RWPE1 (cell line): Measurements from ENCODE around the gene EYA4.

Experiments
- CTCF ChIA-PET: fragments of 350-600 bp; sonication (Branson Sonifier 250); formaldehyde crosslinking; extraction: SDS; loops from one replicate; lab custom pipeline; 2021; lab: Yijun Ruan, JAX
- POLR2A ChIA-PET: fragments of 400-600 bp; formaldehyde crosslinking; extraction: SDS; loops from one replicate; lab custom pipeline; 2020; ENCODE audit warnings: antibody characterized with exemption; ENCODE audit not compliant: low non-redundant PET; lab: Yijun Ruan, JAX
- DNase-seq: peaks from one replicate; pipeline ENCODE4 v3.0.0; 2012; ENCODE audit warnings: low spot score
- H3K27ac ChIP-seq: fragments of 450-650 bp; 2 replicates; pipeline ENCODE4 v1.5.1; 2017
- TF ChIP-seq, protein P1 (sequence below): fragments of 450-650 bp; conservative IDR thresholded peaks from 2 replicates; pipeline ENCODE4 v1.5.1; 2017; ENCODE audit warnings: low read depth, mild to moderate bottlenecking

EYA4 gene

GRCh38 chr6:133205304-133205703, 35.9 kb upstream of the EYA4 start:
- no peak overlapping the region for H3K27ac ChIP-seq
- TF ChIP-seq, protein P1, sequence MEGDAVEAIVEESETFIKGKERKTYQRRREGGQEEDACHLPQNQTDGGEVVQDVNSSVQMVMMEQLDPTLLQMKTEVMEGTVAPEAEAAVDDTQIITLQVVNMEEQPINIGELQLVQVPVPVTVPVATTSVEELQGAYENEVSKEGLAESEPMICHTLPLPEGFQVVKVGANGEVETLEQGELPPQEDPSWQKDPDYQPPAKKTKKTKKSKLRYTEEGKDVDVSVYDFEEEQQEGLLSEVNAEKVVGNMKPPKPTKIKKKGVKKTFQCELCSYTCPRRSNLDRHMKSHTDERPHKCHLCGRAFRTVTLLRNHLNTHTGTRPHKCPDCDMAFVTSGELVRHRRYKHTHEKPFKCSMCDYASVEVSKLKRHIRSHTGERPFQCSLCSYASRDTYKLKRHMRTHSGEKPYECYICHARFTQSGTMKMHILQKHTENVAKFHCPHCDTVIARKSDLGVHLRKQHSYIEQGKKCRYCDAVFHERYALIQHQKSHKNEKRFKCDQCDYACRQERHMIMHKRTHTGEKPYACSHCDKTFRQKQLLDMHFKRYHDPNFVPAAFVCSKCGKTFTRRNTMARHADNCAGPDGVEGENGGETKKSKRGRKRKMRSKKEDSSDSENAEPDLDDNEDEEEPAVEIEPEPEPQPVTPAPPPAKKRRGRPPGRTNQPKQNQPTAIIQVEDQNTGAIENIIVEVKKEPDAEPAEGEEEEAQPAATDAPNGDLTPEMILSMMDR, result no peak
- no peak for DNase-seq
- CTCF ChIA-PET, result no interaction called here
- POLR2A ChIA-PET, result no interaction called here

- TF ChIP-seq, protein P1, result no peak
- H3K27ac ChIP-seq, result no peak overlapping the region
- CTCF ChIA-PET, result interaction anchor here (0.6 kb wide), 1 partner anchor 1715 kb away, joined by 4 read pairs; no protein-coding TSS in a partner anchor
- DNase-seq, result no peak
- POLR2A ChIA-PET, result no interaction called here
Observed at GRCh38 chr6:133206942-133207341, 34.2 kb upstream of the EYA4 start.

DNA sequence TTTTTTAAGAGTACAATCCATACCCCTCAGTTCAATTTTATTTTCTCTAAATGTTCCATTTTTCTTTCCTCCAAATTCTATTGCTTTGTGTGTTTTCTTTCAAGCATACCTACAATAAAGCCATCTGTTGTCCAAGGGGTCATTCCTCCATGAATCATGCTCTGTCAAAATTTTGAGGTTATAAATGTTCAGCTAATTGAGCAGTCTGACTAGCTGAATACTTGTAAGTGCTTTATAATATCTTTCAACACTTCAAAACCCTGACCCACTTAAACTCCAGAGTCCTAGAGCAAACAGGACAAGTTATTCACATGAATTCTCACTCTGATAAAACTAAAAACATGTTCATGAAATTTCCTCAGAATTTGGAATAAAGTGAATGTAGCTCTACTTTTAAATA, 33.4 kb upstream of the EYA4 start:
- ChIA-PET POLR2A (no interaction called here), CTCF (interaction anchor here (0.8 kb wide), 1 partner anchor 23 kb away, joined by 3 read pairs; no protein-coding TSS in a partner anchor)
- DNase-seq, result no peak
- TF ChIP-seq, protein P1, result no peak
- H3K27ac ChIP-seq, result no peak overlapping the region

DNA sequence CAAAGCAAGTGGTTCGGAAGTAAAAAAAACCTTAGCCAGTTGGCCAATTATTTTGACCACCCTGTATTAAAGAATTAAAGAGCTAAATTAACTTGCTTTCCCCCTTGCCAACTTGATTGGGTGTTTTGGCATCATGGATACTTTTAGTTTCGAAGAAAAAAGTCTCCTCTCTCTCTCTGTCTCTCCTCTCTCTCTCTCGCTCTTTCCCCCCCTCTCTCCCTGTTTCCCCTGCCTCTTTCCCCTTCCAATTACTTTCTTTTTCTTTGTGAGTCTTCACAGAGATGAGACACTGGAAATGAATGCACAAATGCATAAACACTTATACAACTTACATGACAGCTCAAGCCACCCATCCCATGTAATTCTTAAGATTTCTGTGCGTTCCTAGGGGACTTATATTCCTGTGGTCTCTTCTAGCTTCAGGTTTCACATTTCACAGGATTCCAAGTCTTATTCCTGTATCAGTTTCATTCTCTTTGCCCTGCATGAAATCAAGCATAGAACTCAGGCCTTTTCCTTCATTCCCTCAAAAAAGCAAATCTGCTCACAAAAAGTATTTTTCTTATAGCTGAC, 32.9 kb upstream of the EYA4 start:
- ChIA-PET CTCF (interaction anchor here (0.8 kb wide), 1 partner anchor 23 kb away, joined by 3 read pairs; no protein-coding TSS in a partner anchor), POLR2A (no interaction called here)
- no peak for DNase-seq
- H3K27ac ChIP-seq, result no peak overlapping the region
- TF ChIP-seq, protein P1, result no peak

DNA sequence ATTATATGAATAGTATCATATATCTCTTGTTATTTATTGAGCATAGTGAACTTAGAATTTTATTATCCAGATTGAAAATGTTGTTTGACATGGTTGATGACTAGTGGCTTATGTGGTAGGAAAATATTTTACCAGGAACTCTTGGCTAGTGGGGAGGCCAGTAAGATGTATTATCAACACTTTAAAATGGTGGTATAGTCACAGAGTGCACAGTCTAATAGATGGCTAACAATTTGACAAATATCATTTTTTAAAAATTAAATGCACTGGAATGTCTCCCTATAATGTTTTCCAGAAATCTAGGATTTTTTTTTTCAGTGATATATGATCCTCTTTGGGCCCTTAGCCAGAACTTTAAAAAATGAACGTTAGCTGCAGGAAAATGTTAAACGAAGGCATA, 26.9 kb upstream of the EYA4 start:
- ChIA-PET CTCF (no interaction called here), POLR2A (no interaction called here)
- H3K27ac ChIP-seq, result no peak overlapping the region
- DNase-seq, result no peak
- TF ChIP-seq, protein P1, result no peak

DNA sequence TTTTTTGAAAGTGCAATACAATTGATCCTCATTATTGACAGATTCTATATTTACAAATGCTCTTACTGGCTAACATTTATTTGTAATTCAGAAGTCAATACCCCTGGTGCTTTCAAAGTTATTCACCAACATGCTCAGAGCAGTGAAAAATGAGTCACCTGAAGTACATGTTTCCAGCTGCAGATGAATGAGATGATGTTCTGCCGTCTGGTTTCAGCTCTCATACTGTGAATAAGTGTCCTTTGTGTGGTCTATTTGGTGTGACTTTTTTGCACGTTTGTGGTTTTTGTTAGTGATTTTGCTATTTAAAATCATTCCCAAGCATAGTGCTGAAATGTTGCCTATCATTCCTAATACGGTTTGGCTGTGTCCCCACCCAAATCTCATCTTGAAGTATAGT, 22.3 kb upstream of the EYA4 start:
- POLR2A ChIA-PET, result no interaction called here
- TF ChIP-seq, protein P1, result no peak
- CTCF ChIA-PET, result no interaction called here
- no peak overlapping the region for H3K27ac ChIP-seq
- DNase-seq, result no peak
